HG03097 (cell line): Measurements from ENCODE around the gene C11orf65.
"Not testable (repeated sequence)": the region's sequence is repeated elsewhere in the genome, so short reads cannot be mapped to it uniquely, and the experiment has no call there.

Experiments used
- ATAC-seq: cut with Tn5 transposase; IDR thresholded peaks from one replicate; pipeline ENCODE4 v1.9.1; 2021; ENCODE audit not compliant: unreplicated experiment, low FRiP score

The C11orf65 gene

GRCh38 chr11:108373505-108373904 lies 93.8 kb downstream of the C11orf65 start:
- not testable (repeated sequence) for ATAC-seq

- no peak for ATAC-seq
These were observed 96.3 kb downstream of the C11orf65 start for GRCh38 chr11:108370990-108371389.

GRCh38 chr11:108370315-108370714 lies 97.0 kb downstream of the C11orf65 start:
- no peak for ATAC-seq

GRCh38 chr11:108369064-108369463 lies 98.3 kb downstream of the C11orf65 start:
- ATAC-seq: no peak

- no peak for ATAC-seq
These were observed 99.2 kb downstream of the C11orf65 start for GRCh38 chr11:108368134-108368533.

GRCh38 chr11:108364159-108364558 lies 103.2 kb downstream of the C11orf65 start:
- ATAC-seq: no peak

GRCh38 chr11:108351468-108351867 lies 115.9 kb downstream of the C11orf65 start:
- no peak for ATAC-seq

- ATAC-seq: no peak
These were observed 120.9 kb downstream of the C11orf65 start for GRCh38 chr11:108346451-108346850.

- no peak for ATAC-seq
These were observed 121.6 kb downstream of the C11orf65 start for GRCh38 chr11:108345767-108346166.

- no peak for ATAC-seq
These were observed 123.6 kb downstream of the C11orf65 start for GRCh38 chr11:108343714-108344113.

- no peak for ATAC-seq
These were observed 125.7 kb downstream of the C11orf65 start for GRCh38 chr11:108341654-108342053.

GRCh38 chr11:108340973-108341372 lies 126.4 kb downstream of the C11orf65 start:
- no peak for ATAC-seq

GRCh38 chr11:108338750-108339149 lies 128.6 kb downstream of the C11orf65 start:
- ATAC-seq: no peak

- ATAC-seq: no peak
These were observed 133.9 kb downstream of the C11orf65 start for GRCh38 chr11:108333403-108333899.
